Activated CD8-positive, alpha-beta memory T cell treated with anti-CD3 and anti-CD28 coated beads, Interleukin-2, amount 50 U/mL, for 24 hours (primary cell): Measurements from ENCODE around the gene FEZ2.
"Not testable (repeated sequence)": the region's sequence is repeated elsewhere in the genome, so short reads cannot be mapped to it uniquely, and the experiment has no call there.

Source experiments
- DNase-seq: peaks from one replicate; pipeline ENCODE4 v3.0.0-alpha.2; 2020; ENCODE audit errors: extremely low read depth

Gene FEZ2

GRCh38 chr2:36597532-36598377 lies at the start of gene FEZ2:
TSS of gene FEZ2 (minus strand) at chr2:36598168. CDS start at chr2:36598142, 26 bp downstream.
- DNase-seq = peak; percentile 25

- DNase-seq = no peak
Observed at GRCh38 chr2:36634981-36635597, 37.1 kb upstream of the FEZ2 start.

GRCh38 chr2:36633470-36634092 lies 35.6 kb upstream of the FEZ2 start:
- DNase-seq = no peak

- DNase-seq = no peak
Observed at GRCh38 chr2:36626756-36627155, 28.8 kb upstream of the FEZ2 start.

GRCh38 chr2:36626071-36626470 lies 28.1 kb upstream of the FEZ2 start:
- DNase-seq = no peak

GRCh38 chr2:36625304-36625703 lies 27.3 kb upstream of the FEZ2 start:
- no peak for DNase-seq

- DNase-seq = no peak
Observed at GRCh38 chr2:36620321-36620720, 22.4 kb upstream of the FEZ2 start.

- no peak for DNase-seq
Observed at GRCh38 chr2:36618381-36618780, 20.4 kb upstream of the FEZ2 start.

GRCh38 chr2:36616947-36617346 lies 19.0 kb upstream of the FEZ2 start:
- DNase-seq = no peak

GRCh38 chr2:36615222-36615621 lies 17.3 kb upstream of the FEZ2 start:
- no peak for DNase-seq

- DNase-seq = no peak
Observed at GRCh38 chr2:36613801-36614200, 15.8 kb upstream of the FEZ2 start.

- no peak for DNase-seq
Observed at GRCh38 chr2:36611316-36611990, 13.5 kb upstream of the FEZ2 start.

GRCh38 chr2:36609507-36609906 lies 11.5 kb upstream of the FEZ2 start:
- DNase-seq = no peak

GRCh38 chr2:36607947-36608346 lies 10.0 kb upstream of the FEZ2 start:
- DNase-seq = no peak

- DNase-seq = no peak
Observed at GRCh38 chr2:36606925-36607324, 9.0 kb upstream of the FEZ2 start.

GRCh38 chr2:36605273-36605672 lies 7.3 kb upstream of the FEZ2 start:
- DNase-seq = no peak

- DNase-seq = not testable (repeated sequence)
Observed at GRCh38 chr2:36603629-36604028, 5.7 kb upstream of the FEZ2 start.

- DNase-seq = no peak
Observed at GRCh38 chr2:36597003-36597531, 901 bp downstream of the FEZ2 start.

- no peak for DNase-seq
Observed at GRCh38 chr2:36596397-36596796, 1.6 kb downstream of the FEZ2 start.

GRCh38 chr2:36594849-36595248 lies 3.1 kb downstream of the FEZ2 start:
- DNase-seq = no peak

GRCh38 chr2:36589230-36589630 lies 8.7 kb downstream of the FEZ2 start:
- DNase-seq = no peak

- DNase-seq = no peak
Observed at GRCh38 chr2:36587556-36587955, 10.4 kb downstream of the FEZ2 start.
